GM21390 (cell line): ENCODE data around the gene HIVEP3.
A peak's percentile ranks its signal among the peaks of the same experiment; 100 is the strongest.

Experiments used
- ATAC-seq: cut with Tn5 transposase; IDR thresholded peaks from one replicate; pipeline ENCODE4 v1.9.1; 2021; ENCODE audit not compliant: unreplicated experiment

Gene HIVEP3

GRCh38 chr1:41715441-41716095, 203.2 kb downstream of the HIVEP3 start:
- no peak for ATAC-seq

- ATAC-seq: no peak
Observed at GRCh38 chr1:41714638-41715389, 203.9 kb downstream of the HIVEP3 start.

- no peak for ATAC-seq
Observed at GRCh38 chr1:41713557-41714327, 205.0 kb downstream of the HIVEP3 start.

GRCh38 chr1:41713141-41713540, 205.6 kb downstream of the HIVEP3 start:
- ATAC-seq: no peak

- no peak for ATAC-seq
Observed at GRCh38 chr1:41712695-41713094, 206.0 kb downstream of the HIVEP3 start.

GRCh38 chr1:41712081-41712480, 206.6 kb downstream of the HIVEP3 start:
- no peak for ATAC-seq

GRCh38 chr1:41711581-41711980, 207.1 kb downstream of the HIVEP3 start:
- ATAC-seq: no peak

GRCh38 chr1:41710980-41711379, 207.7 kb downstream of the HIVEP3 start:
- ATAC-seq: no peak

GRCh38 chr1:41709873-41710272, 208.8 kb downstream of the HIVEP3 start:
- ATAC-seq: no peak

- ATAC-seq: no peak
Observed at GRCh38 chr1:41709331-41709730, 209.4 kb downstream of the HIVEP3 start.

GRCh38 chr1:41708332-41708731, 210.4 kb downstream of the HIVEP3 start:
- no peak for ATAC-seq

- ATAC-seq: no peak
Observed at GRCh38 chr1:41707793-41708192, 210.9 kb downstream of the HIVEP3 start.

GRCh38 chr1:41705798-41706197, 212.9 kb downstream of the HIVEP3 start:
- ATAC-seq: no peak

- ATAC-seq: no peak
Observed at GRCh38 chr1:41704196-41704595, 214.5 kb downstream of the HIVEP3 start.

- ATAC-seq: no peak
Observed at GRCh38 chr1:41702771-41703170, 216.0 kb downstream of the HIVEP3 start.

GRCh38 chr1:41700986-41701535, 217.7 kb downstream of the HIVEP3 start:
- no peak for ATAC-seq

- no peak for ATAC-seq
Observed at GRCh38 chr1:41700581-41700980, 218.1 kb downstream of the HIVEP3 start.

- ATAC-seq: no peak
Observed at GRCh38 chr1:41699861-41700248, 218.9 kb downstream of the HIVEP3 start.

GRCh38 chr1:41698916-41699860, 219.5 kb downstream of the HIVEP3 start:
- peak; percentile 72 for ATAC-seq

GRCh38 chr1:41696381-41696780, 222.3 kb downstream of the HIVEP3 start:
- ATAC-seq: no peak
